HG02678 (cell line): ENCODE data around the gene RYK.

Experiments used
- ATAC-seq: cut with Tn5 transposase; IDR thresholded peaks from one replicate; pipeline ENCODE4 v1.9.1; 2021; ENCODE audit warnings: mild to moderate bottlenecking, moderate library complexity; ENCODE audit not compliant: unreplicated experiment

Gene RYK

GRCh38 chr3:134155446-134155845 lies 95.2 kb downstream of the RYK start:
- no peak for ATAC-seq

GRCh38 chr3:134153761-134154160 lies 96.9 kb downstream of the RYK start:
- no peak for ATAC-seq

- ATAC-seq: no peak
These were observed 100.2 kb downstream of the RYK start for GRCh38 chr3:134150476-134150875.

- no peak for ATAC-seq
These were observed 101.4 kb downstream of the RYK start for GRCh38 chr3:134149286-134149685.

- no peak for ATAC-seq
These were observed 102.1 kb downstream of the RYK start for GRCh38 chr3:134148534-134148933.

- ATAC-seq: no peak
These were observed 103.2 kb downstream of the RYK start for GRCh38 chr3:134147411-134147810.

- no peak for ATAC-seq
These were observed 104.0 kb downstream of the RYK start for GRCh38 chr3:134146666-134147065.

GRCh38 chr3:134145183-134145582 lies 105.5 kb downstream of the RYK start:
- ATAC-seq: no peak

GRCh38 chr3:134144694-134145093 lies 106.0 kb downstream of the RYK start:
- no peak for ATAC-seq

- ATAC-seq: no peak
These were observed 106.7 kb downstream of the RYK start for GRCh38 chr3:134143828-134144401.

- no peak for ATAC-seq
These were observed 114.1 kb downstream of the RYK start for GRCh38 chr3:134136604-134137003.

- no peak for ATAC-seq
These were observed 115.8 kb downstream of the RYK start for GRCh38 chr3:134134698-134135415.

GRCh38 chr3:134134240-134134639 lies 116.4 kb downstream of the RYK start:
- no peak for ATAC-seq

GRCh38 chr3:134132961-134133360 lies 117.7 kb downstream of the RYK start:
- ATAC-seq: no peak

- no peak for ATAC-seq
These were observed 124.5 kb downstream of the RYK start for GRCh38 chr3:134126153-134126552.

GRCh38 chr3:134114726-134115125 lies 135.9 kb downstream of the RYK start:
- no peak for ATAC-seq

- ATAC-seq: no peak
These were observed 139.0 kb downstream of the RYK start for GRCh38 chr3:134111616-134112015.

- no peak for ATAC-seq
These were observed 139.7 kb downstream of the RYK start for GRCh38 chr3:134110963-134111362.
